Neural cell (in vitro differentiated cells): ENCODE data around the gene WDR59.

ENCODE experiments used
- CTCF ChIP-seq: fragments of 450-650 bp; IDR thresholded peaks from 2 replicates; pipeline ENCODE4 v1.5.1; 2014; ENCODE audit warnings: antibody characterized with exemption, mild to moderate bottlenecking, moderate library complexity; ENCODE audit not compliant: poor library complexity, severe bottlenecking
- EZH2 ChIP-seq: fragments of 200-600, 300-800 bp; shearing (Covaris generic), sonication (generic); IDR thresholded peaks from 2 replicates; pipeline ENCODE4 v1.6.1; 2014; ENCODE audit warnings: antibody characterized with exemption, low read length, borderline replicate concordance, mild to moderate bottlenecking; ENCODE audit not compliant: insufficient read depth, poor library complexity, severe bottlenecking
- REST ChIP-seq: IDR thresholded peaks from 2 replicates; pipeline ENCODE4 v1.6.1; 2012; ENCODE audit warnings: borderline replicate concordance

GRCh38 chr16:74887084-74887483 lies 97.8 kb downstream of the WDR59 start:
- TF ChIP-seq CTCF, result no peak
- TF ChIP-seq EZH2, result no peak
- no peak for TF ChIP-seq REST
